OCI-LY1 (cell line): ENCODE data around the gene MRPL39.

Experiments
- EZH2 ChIP-seq: fragments of 200-600 bp; sonication (generic), shearing (Covaris generic); IDR thresholded peaks from 2 replicates; pipeline ENCODE4 v1.8.0; 2017; ENCODE audit warnings: borderline replicate concordance, mixed run types, mild to moderate bottlenecking, antibody characterized with exemption, low read length, moderate library complexity, mixed read lengths
- TF ChIP-seq, protein P1 (sequence below): fragments of 200-600 bp; sonication (generic), shearing (Covaris generic); IDR thresholded peaks from 2 replicates; pipeline ENCODE4 v1.5.1; 2017; ENCODE audit warnings: mild to moderate bottlenecking, antibody characterized with exemption, low read length, moderate library complexity, mixed read lengths

DNA sequence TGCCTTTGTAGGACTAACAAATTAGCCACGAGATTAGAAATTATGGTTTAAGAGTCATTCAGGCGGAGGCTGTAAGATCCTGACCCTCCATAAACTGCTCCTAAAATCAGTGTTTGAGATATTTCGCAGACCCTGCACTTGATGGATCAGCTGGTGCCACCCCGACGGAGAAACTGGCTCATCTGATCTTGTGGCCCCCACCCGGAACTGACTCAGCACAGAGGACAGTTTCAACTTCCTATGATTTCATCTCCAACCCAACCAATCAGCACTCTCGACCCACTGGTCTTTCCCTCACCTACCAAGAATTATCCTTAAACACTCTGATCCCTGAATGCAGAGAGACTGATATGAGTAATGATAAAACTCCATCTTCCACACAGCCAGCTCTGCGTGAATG lies 28.0 kb upstream of the MRPL39 start:
- TF ChIP-seq, protein P1, sequence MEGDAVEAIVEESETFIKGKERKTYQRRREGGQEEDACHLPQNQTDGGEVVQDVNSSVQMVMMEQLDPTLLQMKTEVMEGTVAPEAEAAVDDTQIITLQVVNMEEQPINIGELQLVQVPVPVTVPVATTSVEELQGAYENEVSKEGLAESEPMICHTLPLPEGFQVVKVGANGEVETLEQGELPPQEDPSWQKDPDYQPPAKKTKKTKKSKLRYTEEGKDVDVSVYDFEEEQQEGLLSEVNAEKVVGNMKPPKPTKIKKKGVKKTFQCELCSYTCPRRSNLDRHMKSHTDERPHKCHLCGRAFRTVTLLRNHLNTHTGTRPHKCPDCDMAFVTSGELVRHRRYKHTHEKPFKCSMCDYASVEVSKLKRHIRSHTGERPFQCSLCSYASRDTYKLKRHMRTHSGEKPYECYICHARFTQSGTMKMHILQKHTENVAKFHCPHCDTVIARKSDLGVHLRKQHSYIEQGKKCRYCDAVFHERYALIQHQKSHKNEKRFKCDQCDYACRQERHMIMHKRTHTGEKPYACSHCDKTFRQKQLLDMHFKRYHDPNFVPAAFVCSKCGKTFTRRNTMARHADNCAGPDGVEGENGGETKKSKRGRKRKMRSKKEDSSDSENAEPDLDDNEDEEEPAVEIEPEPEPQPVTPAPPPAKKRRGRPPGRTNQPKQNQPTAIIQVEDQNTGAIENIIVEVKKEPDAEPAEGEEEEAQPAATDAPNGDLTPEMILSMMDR = no peak
- no peak for TF ChIP-seq EZH2
